Measurements from ENCODE around the gene CYTH4. TPM values are rescaled to one million over a fixed set of nuclear protein-coding genes. Genes with fewer than 3 reads are reported as not detected.
A peak's percentile ranks its signal among the peaks of the same experiment; 100 is the strongest.

Gene CYTH4
- total RNA-seq, 2 donors from 2014 or later, result 50.8 to 78.0 TPM

DNA sequence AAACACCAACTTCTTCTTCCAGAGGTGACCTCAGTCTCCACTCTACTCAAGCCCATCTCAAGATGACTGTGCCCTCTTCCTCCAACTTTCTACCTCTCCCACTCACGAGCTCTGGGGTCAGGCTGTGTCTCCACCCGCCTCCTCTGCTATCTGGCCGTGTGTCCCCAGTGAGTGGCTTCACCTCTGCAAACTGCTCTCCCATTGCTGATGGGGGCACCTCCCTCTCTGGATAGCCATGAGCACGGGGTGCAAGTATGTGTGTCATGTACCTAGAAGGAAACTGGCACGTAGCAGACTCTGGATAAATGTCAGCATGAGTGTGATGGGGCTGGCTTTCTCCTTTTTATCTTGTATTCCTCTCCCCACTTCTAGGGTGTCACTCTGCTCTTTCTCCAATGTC is 20.0 kb upstream of the CYTH4 start:
- H3K4me1 ChIP-seq (ENCODE audit: control insufficient read depth in 1 of 2, low read depth in 2 of 2), result no peaks in the 10 kb centered on the region
- ATAC-seq (ENCODE audit: insufficient number of reproducible peaks, low FRiP score, low read depth) (no peak), DNase-seq (ENCODE audit: low spot score) (no peak)
- no peak overlapping the region for H3K4me3 ChIP-seq
- no peak for TF ChIP-seq CTCF (IDR thresholded peaks at IDR 0.05)
- H3K9me3 ChIP-seq, result peaks cover 10% of the 10 kb centered on the region
- no peak overlapping the region for H3K27ac ChIP-seq
- peaks cover 8% of the 10 kb centered on the region for H3K27me3 ChIP-seq (replicated peaks; ENCODE audit: insufficient read depth)
- H3K36me3 ChIP-seq, result no peaks in the 10 kb centered on the region

GRCh38 chr22:37263966-37264887 is 18.1 kb upstream of the CYTH4 start:
- DNase-seq (ENCODE audit: low spot score) (no peak), ATAC-seq (ENCODE audit: insufficient number of reproducible peaks, low FRiP score, low read depth) (no peak)
- Histone ChIP-seq H3K4me3 (no peak overlapping the region), H3K9me3 (peaks cover 10% of the 10 kb centered on the region), H3K27me3 (replicated peaks; ENCODE audit: insufficient read depth) (peaks cover 5% of the 10 kb centered on the region), H3K36me3 (no peaks in the 10 kb centered on the region), H3K27ac (no peak overlapping the region), H3K4me1 (ENCODE audit: control insufficient read depth in 1 of 2, low read depth in 2 of 2) (no peaks in the 10 kb centered on the region)
- no peak for TF ChIP-seq CTCF (IDR thresholded peaks at IDR 0.05)

DNA sequence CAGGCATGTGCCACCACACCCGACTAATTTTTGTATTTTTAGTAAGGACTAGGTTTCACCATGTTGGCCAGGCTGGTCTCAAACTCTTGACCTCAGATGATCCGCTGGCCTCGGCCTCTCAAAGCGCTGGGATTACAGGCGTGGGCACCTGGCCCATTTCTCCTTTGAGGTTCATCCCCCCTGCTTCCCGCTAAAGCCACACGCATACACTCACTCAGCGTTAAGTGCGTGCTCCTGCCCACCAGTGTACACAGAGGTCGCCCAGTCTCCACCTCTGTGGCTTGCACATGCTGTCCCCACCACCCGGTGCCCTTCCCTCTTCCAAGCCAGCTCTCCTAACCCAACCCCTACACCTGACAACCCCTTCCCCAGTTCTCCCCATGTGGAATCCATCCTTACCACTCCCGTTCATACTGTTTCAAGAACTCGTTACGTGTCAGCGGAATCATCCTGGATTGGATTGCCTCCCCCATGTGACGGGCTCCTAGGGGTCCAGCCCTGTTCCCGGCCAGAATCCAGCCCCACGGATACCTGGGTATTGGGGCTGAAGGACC is 15.7 kb upstream of the CYTH4 start:
- no peak for TF ChIP-seq CTCF (IDR thresholded peaks at IDR 0.05)
- H3K36me3 ChIP-seq, result no peaks in the 10 kb centered on the region
- H3K4me1 ChIP-seq (ENCODE audit: control insufficient read depth in 1 of 2, low read depth in 2 of 2), result no peaks in the 10 kb centered on the region
- ATAC-seq (ENCODE audit: insufficient number of reproducible peaks, low FRiP score, low read depth), result no peak
- peaks cover 10% of the 10 kb centered on the region for H3K9me3 ChIP-seq
- peak overlapping the region in 1 of 2 donors; percentile 17 for H3K27ac ChIP-seq
- H3K27me3 ChIP-seq (replicated peaks; ENCODE audit: insufficient read depth), result no peaks in the 10 kb centered on the region
- H3K4me3 ChIP-seq, result peak overlapping the region; percentile 64
- DNase-seq (ENCODE audit: low spot score), result no peak

GRCh38 chr22:37267135-37267587 is 15.1 kb upstream of the CYTH4 start:
- peak; percentile 39 for TF ChIP-seq CTCF (IDR thresholded peaks at IDR 0.05)
- Histone ChIP-seq H3K27ac (peak overlapping the region in 1 of 2 donors; percentile 17), H3K36me3 (no peaks in the 10 kb centered on the region), H3K27me3 (replicated peaks; ENCODE audit: insufficient read depth) (no peaks in the 10 kb centered on the region), H3K9me3 (peaks cover 10% of the 10 kb centered on the region), H3K4me1 (ENCODE audit: control insufficient read depth in 1 of 2, low read depth in 2 of 2) (no peaks in the 10 kb centered on the region), H3K4me3 (peak overlapping the region; percentile 64)
- no peak for DNase-seq (ENCODE audit: low spot score)
- no peak for ATAC-seq (ENCODE audit: insufficient number of reproducible peaks, low FRiP score, low read depth)

GRCh38 chr22:37267661-37268413 is 14.5 kb upstream of the CYTH4 start:
- Histone ChIP-seq H3K9me3 (peaks cover 10% of the 10 kb centered on the region), H3K4me3 (peak overlapping the region; percentile 64), H3K27me3 (replicated peaks; ENCODE audit: insufficient read depth) (no peaks in the 10 kb centered on the region), H3K4me1 (ENCODE audit: control insufficient read depth in 1 of 2, low read depth in 2 of 2) (no peaks in the 10 kb centered on the region), H3K36me3 (no peaks in the 10 kb centered on the region), H3K27ac (peak overlapping the region in 1 of 2 donors; percentile 17)
- no peak for ATAC-seq (ENCODE audit: insufficient number of reproducible peaks, low FRiP score, low read depth)
- no peak for TF ChIP-seq CTCF (IDR thresholded peaks at IDR 0.05)
- DNase-seq (ENCODE audit: low spot score), result no peak

Measured in thoracic aorta (tissue), 2 donors.